OCI-LY7 (cell line): ENCODE results near the gene TP53I11. TPM values are rescaled to one million over a fixed set of nuclear protein-coding genes. Genes with fewer than 3 reads are reported as not detected.

ENCODE experiments used
- BruUV-seq: library from RNA; stranded (reverse); fragments of 400-500 nt; replicated peaks from 2 replicates; lab custom pipeline; 2021; lab: Mats Ljungman, UMichigan
- CTCF ChIA-PET: fragments of 300-600 bp; sonication (Branson Sonifier 250); formaldehyde crosslinking; loops from one replicate; lab custom pipeline; 2022; ENCODE audit warnings: antibody characterized with exemption; ENCODE audit not compliant: unreplicated experiment; lab: Charles Lee
- POLR2A ChIA-PET: fragments of 300-600 bp; sonication (Branson Sonifier 250); formaldehyde crosslinking; loops from one replicate; lab custom pipeline; 2022; ENCODE audit warnings: antibody characterized with exemption; lab: Charles Lee
- DNase-seq: peaks from one replicate; pipeline ENCODE4 v3.0.0-alpha.2; 2015; ENCODE audit warnings: low spot score
- H2AFZ ChIP-seq: fragments of 200-600 bp; sonication (generic), shearing (Covaris generic); 2 replicates; pipeline ENCODE4 v1.6.1; 2014; ENCODE audit warnings: mild to moderate bottlenecking, antibody characterized with exemption, low read length, moderate library complexity
- H3K27ac ChIP-seq: fragments of 200-600 bp; sonication (generic); 2 replicates; pipeline ENCODE4 v1.5.1; 2014; ENCODE audit warnings: mixed run types, low read depth, mild to moderate bottlenecking, moderate library complexity, low read length, inconsistent platforms; ENCODE audit not compliant: poor library complexity, severe bottlenecking
- H3K36me3 ChIP-seq: fragments of 200-600 bp; sonication (generic); 2 replicates; pipeline ENCODE4 v1.6.1; 2014; ENCODE audit warnings: mild to moderate bottlenecking, antibody characterized with exemption, low read length, moderate library complexity, mixed read lengths; ENCODE audit not compliant: insufficient read depth
- H3K4me1 ChIP-seq: fragments of 200-600 bp; sonication (generic); 2 replicates; pipeline ENCODE4 v1.5.1; 2014; ENCODE audit warnings: mild to moderate bottlenecking, low read length; ENCODE audit not compliant: insufficient read depth, poor library complexity, severe bottlenecking
- H3K4me2 ChIP-seq: fragments of 200-600 bp; sonication (generic); 2 replicates; pipeline ENCODE4 v1.6.1; 2014; ENCODE audit warnings: mild to moderate bottlenecking, low read length
- H3K4me3 ChIP-seq: fragments of 200-600 bp; sonication (generic); 2 replicates; pipeline ENCODE4 v1.5.1; 2014; ENCODE audit warnings: mild to moderate bottlenecking, low read depth, low read length; ENCODE audit not compliant: poor library complexity, severe bottlenecking
- H3K79me2 ChIP-seq: fragments of 200-600 bp; sonication (generic); 2 replicates; pipeline ENCODE4 v1.6.1; 2016; ENCODE audit warnings: low read depth, mild to moderate bottlenecking, low read length, moderate library complexity, mixed read lengths; ENCODE audit not compliant: insufficient read depth
- H3K9me2 ChIP-seq: fragments of 200-600 bp; sonication (generic); 2 replicates; pipeline ENCODE4 v1.6.1; 2016; ENCODE audit warnings: mild to moderate bottlenecking, low read length, mixed read lengths; ENCODE audit not compliant: insufficient read depth
- H3K9me3 ChIP-seq: fragments of 200-600 bp; sonication (generic); 2 replicates; pipeline ENCODE4 v1.6.1; 2014; ENCODE audit warnings: mild to moderate bottlenecking, mixed run types, low read length, mixed read lengths
- H4K20me1 ChIP-seq: fragments of 200-600 bp; sonication (generic); 2 replicates; pipeline ENCODE4 v1.6.1; 2014; ENCODE audit warnings: mild to moderate bottlenecking, antibody characterized with exemption, low read length, moderate library complexity, mixed read lengths; ENCODE audit not compliant: insufficient read depth
- CTCF ChIP-seq: fragments of 200-600 bp; sonication (generic); conservative IDR thresholded peaks from 2 replicates; pipeline ENCODE4 v1.5.1; 2014; ENCODE audit warnings: mild to moderate bottlenecking, antibody characterized with exemption, low read length, moderate library complexity, mixed read lengths
- EZH2phosphoT487 ChIP-seq: fragments of 200-600 bp; sonication (generic); IDR thresholded peaks from 2 replicates; pipeline ENCODE4 v1.6.1; 2018; ENCODE audit warnings: low read depth, borderline replicate concordance, mild to moderate bottlenecking, mixed run types, antibody characterized with exemption, low read length, moderate library complexity, mixed read lengths
- intact Hi-C: fragments of 100-400 bp; cut with micrococcal nuclease; formaldehyde crosslinking; loops from one replicate; pipeline ENCODE4 v1.10.0; 2022; ENCODE audit not compliant: unreplicated experiment
- total RNA-seq, 2 experiments: library from RNA; depleted of rRNA in 1 of 2; stranded (reverse); fragments of >200 nt in 1 of 2; shearing (Covaris generic) in 1 of 2; gene quantifications; 2 replicates each; pipeline ENCODE4 v1.2.3, GENCODE V29; 2014 to 2022

TP53I11 gene
- total RNA-seq, 2 experiments from 2014 or later, result 0.25 to 0.51 TPM

GRCh38 chr11:44986315-44986714 is 35.6 kb upstream of the TP53I11 start:
- H4K20me1 ChIP-seq, result no peaks in the 10 kb centered on the region
- H3K27ac ChIP-seq, result no peak overlapping the region
- POLR2A ChIA-PET, result interaction anchor here (0.7 to 0.8 kb wide), 2 partner anchors 14 to 118 kb away, joined by 3 read pairs; no protein-coding TSS in a partner anchor
- CTCF ChIA-PET, result no interaction called here
- H3K4me1 ChIP-seq, result peaks cover 5% of the 10 kb centered on the region
- no peaks in the 10 kb centered on the region for H3K9me2 ChIP-seq
- BruUV-seq, result no TSS peak
- no peak overlapping the region; the same call in 1 of the 2 replicates for H2AFZ ChIP-seq
- H3K9me3 ChIP-seq, result no peaks in the 10 kb centered on the region
- no peak for TF ChIP-seq EZH2phosphoT487
- TF ChIP-seq CTCF, result no peak
- no peak for DNase-seq
- no peak overlapping the region for H3K4me3 ChIP-seq
- no peaks in the 10 kb centered on the region for H3K79me2 ChIP-seq
- no peaks in the 10 kb centered on the region for H3K36me3 ChIP-seq
- intact Hi-C loops, result no loop called here
- H3K4me2 ChIP-seq, result no peak overlapping the region

GRCh38 chr11:44985721-44986120 is 35.0 kb upstream of the TP53I11 start:
- DNase-seq, result no peak
- TF ChIP-seq CTCF (no peak), EZH2phosphoT487 (no peak)
- no peaks in the 10 kb centered on the region for H3K79me2 ChIP-seq
- no peaks in the 10 kb centered on the region for H3K9me2 ChIP-seq
- H4K20me1 ChIP-seq, result no peaks in the 10 kb centered on the region
- intact Hi-C loops, result no loop called here
- no peak overlapping the region for H2AFZ ChIP-seq
- CTCF ChIA-PET, result no interaction called here
- BruUV-seq, result no TSS peak
- no peak overlapping the region for H3K27ac ChIP-seq
- no peak overlapping the region for H3K4me2 ChIP-seq
- POLR2A ChIA-PET, result interaction anchor here (0.6 to 0.8 kb wide), 2 partner anchors 14 to 330 kb away, joined by 3 to 5 read pairs; no protein-coding TSS in a partner anchor
- no peaks in the 10 kb centered on the region for H3K9me3 ChIP-seq
- H3K36me3 ChIP-seq, result no peaks in the 10 kb centered on the region
- no peak overlapping the region for H3K4me3 ChIP-seq
- peaks cover 9% of the 10 kb centered on the region for H3K4me1 ChIP-seq

GRCh38 chr11:44983786-44984185 is 33.1 kb upstream of the TP53I11 start:
- no peak overlapping the region for H3K4me3 ChIP-seq
- DNase-seq, result no peak
- no peaks in the 10 kb centered on the region for H3K9me3 ChIP-seq
- ChIA-PET POLR2A (no interaction called here), CTCF (no interaction called here)
- H2AFZ ChIP-seq, result no peak overlapping the region
- peaks cover 23% of the 10 kb centered on the region for H3K4me1 ChIP-seq
- intact Hi-C loops, result no loop called here
- TF ChIP-seq CTCF (no peak), EZH2phosphoT487 (no peak)
- no peak overlapping the region for H3K27ac ChIP-seq
- H3K4me2 ChIP-seq, result no peak overlapping the region
- no peaks in the 10 kb centered on the region for H3K79me2 ChIP-seq
- no TSS peak for BruUV-seq
- no peaks in the 10 kb centered on the region for H3K9me2 ChIP-seq
- H3K36me3 ChIP-seq, result no peaks in the 10 kb centered on the region
- no peaks in the 10 kb centered on the region for H4K20me1 ChIP-seq
